OCI-LY1 (cell line): Measurements from ENCODE around the gene RASGRF1.

ENCODE experiments used
- CTCF ChIP-seq: fragments of 200-600 bp; sonication (generic), shearing (Covaris generic); IDR thresholded peaks from 2 replicates; pipeline ENCODE4 v1.5.1; 2017; ENCODE audit warnings: mild to moderate bottlenecking, antibody characterized with exemption, low read length, moderate library complexity, mixed read lengths
- EZH2 ChIP-seq: fragments of 200-600 bp; sonication (generic), shearing (Covaris generic); IDR thresholded peaks from 2 replicates; pipeline ENCODE4 v1.8.0; 2017; ENCODE audit warnings: borderline replicate concordance, mixed run types, mild to moderate bottlenecking, antibody characterized with exemption, low read length, moderate library complexity, mixed read lengths

GRCh38 chr15:78974272-78974918 is 116.2 kb downstream of the RASGRF1 start:
- no peak for TF ChIP-seq CTCF
- TF ChIP-seq EZH2, result no peak
